ENCODE results near the gene SHC1. TPM values are rescaled to one million over a fixed set of nuclear protein-coding genes. Genes with fewer than 3 reads are reported as not detected.
"Not testable (repeated sequence)": the region's sequence is repeated elsewhere in the genome, so short reads cannot be mapped to it uniquely, and the experiment has no call there.

SHC1 gene
- total and polyA plus RNA-seq, 3 experiments from 2014 or later: 32.7 to 40.8 (median 37.4) TPM

DNA sequence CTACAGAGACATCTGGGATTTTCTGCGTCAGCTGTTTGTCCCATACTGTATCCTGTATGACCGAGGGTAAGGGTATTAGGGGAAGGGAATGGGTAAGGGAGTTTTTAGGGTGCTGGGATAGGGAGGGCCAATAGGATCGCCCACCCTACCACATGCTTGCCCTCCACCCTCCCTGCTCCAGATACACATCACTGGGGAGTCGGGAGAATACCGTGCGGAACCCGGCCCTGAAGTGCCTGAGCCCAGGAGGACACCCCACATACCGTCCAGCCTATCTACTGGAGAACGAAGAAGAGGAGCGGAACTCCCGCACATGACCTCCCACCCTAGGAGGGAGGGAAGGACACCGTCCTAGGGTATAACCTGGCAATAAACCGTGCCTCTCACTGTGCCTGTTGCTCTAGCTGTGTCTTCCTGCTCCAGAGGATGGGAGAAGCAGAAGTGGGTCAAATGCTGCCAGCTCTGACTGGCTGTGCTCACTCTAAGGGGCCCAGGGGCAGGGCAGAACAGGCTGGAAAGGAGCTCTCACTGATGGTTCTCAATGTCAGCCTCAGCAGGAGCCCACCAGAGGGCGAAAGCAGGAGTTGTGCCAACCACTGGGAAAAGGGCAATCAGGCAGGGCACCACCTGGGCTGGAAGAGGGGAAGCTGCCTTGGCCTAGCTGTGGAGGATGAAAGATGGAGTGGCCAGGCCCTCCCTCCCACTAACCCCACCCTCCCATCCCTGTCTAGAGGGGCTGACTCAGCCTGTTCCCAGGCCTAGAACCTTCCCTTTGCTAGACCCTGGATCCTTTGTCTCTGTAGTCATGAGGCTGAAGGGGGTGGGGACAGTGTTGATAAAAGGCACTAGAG lies 22.4 kb upstream of the SHC1 start:
- Histone ChIP-seq H3K27me3 (ENCODE audit: insufficient read depth, low read length, poor library complexity, severe bottlenecking) (no peaks in the 10 kb centered on the region), H3K9me3 (ENCODE audit: low read length) (no peaks in the 10 kb centered on the region), H3K27ac (ENCODE audit: low read depth, low read length) (no peak overlapping the region), H3K36me3 (ENCODE audit: insufficient read depth, low read length) (peaks cover 19% of the 10 kb centered on the region), H3K4me1 (ENCODE audit: insufficient read depth, low read length) (peaks cover 8% of the 10 kb centered on the region), H3K4me3 (ENCODE audit: low read length) (no peak overlapping the region)
- ChIA-PET POLR2A (interaction anchor here (0.5 to 2.3 kb wide), 2 partner anchors 9 to 12 kb away, joined by 4 to 7 read pairs; partner anchors contain the start of gene FLAD1), CTCF (interaction anchor here (0.5 to 13.6 kb wide), 4 partner anchors 12 to 68 kb away, joined by 3 to 207 read pairs (median 3); no protein-coding TSS in a partner anchor)
- Mint-ChIP-seq H3K36me3 (peaks cover 4 to 41% (median 5%) of the 10 kb centered on the region in 3 donors), H3K4me1 (peaks cover 13 to 24% (median 19%) of the 10 kb centered on the region in 3 donors), H3K27me3 (no peaks in the 10 kb centered on the region), H3K9me3 (no peaks in the 10 kb centered on the region), H3K27ac (no peak overlapping the region), H3K4me3 (no peak overlapping the region)
- DNase-seq: peak in 1 of 5 donors; percentile 35

DNA sequence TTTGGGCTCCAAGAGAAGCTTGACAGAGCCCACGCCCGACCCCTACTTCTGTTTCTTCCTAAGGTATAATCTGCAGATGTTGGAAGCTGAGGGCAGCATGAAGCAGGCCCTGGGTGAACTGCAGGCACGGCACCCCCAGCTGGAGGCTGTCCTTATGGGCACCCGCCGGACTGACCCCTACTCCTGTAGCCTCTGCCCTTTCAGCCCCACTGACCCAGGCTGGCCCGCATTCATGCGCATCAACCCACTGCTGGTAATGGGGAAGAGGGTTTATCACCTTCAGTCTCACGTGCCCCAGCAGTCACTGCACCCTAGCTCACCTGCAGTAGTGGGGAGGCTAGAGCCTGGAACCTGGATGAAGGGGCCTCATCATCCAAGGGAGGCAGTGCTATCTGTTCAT lies 19.7 kb upstream of the SHC1 start:
- POLR2A ChIA-PET: no interaction called here

DNA sequence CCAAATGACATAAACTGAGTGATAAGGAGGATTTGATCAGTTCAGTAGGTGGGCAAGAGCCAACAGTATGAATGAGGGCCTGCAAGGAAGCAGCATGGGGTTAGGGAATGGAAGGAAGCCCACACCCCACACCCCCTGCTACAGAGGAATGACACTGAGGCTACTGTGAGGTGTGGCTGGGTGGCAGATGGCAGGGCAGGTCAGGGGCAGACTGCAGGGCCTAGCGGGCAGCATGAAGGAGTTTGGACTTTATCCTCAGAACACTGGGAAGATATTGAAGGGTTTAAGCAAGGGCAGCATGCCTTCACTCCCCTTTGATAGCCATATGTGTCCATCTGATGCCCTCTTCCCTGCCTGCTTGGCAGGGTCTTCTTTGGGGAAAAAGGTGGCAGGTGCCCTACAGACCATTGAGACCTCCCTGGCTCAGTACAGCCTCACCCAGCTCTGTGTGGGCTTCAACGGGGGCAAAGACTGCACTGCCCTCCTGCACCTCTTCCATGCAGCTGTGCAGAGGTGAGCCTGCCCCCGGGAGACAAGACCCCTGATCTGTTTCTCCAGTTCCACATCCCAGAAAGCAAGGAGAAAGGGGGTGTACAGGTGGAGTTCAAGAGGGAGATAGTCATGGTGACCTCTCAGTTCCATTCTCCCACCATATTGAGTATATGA lies 18.8 kb upstream of the SHC1 start:
- Mint-ChIP-seq H3K9me3 (no peaks in the 10 kb centered on the region), H3K4me3 (no peak overlapping the region), H3K27me3 (no peaks in the 10 kb centered on the region), H3K27ac (peak overlapping the region in 3 of 8 donors; percentile 19 to 72 (median 36)), H3K4me1 (peaks cover 9 to 23% (median 14%) of the 10 kb centered on the region in 3 donors), H3K36me3 (peaks cover 4 to 52% (median 5%) of the 10 kb centered on the region in 3 donors)
- Histone ChIP-seq H3K27me3 (ENCODE audit: insufficient read depth, low read length, poor library complexity, severe bottlenecking) (no peaks in the 10 kb centered on the region), H3K36me3 (ENCODE audit: insufficient read depth, low read length) (peaks cover 25% of the 10 kb centered on the region), H3K27ac (ENCODE audit: low read depth, low read length) (no peak overlapping the region), H3K9me3 (ENCODE audit: low read length) (no peaks in the 10 kb centered on the region), H3K4me3 (ENCODE audit: low read length) (no peak overlapping the region), H3K4me1 (ENCODE audit: insufficient read depth, low read length) (peaks cover 4% of the 10 kb centered on the region)
- CTCF ChIA-PET: interaction anchor here (1.0 to 8.4 kb wide), 3 partner anchors 9 to 28 kb away, joined by 3 to 74 read pairs (median 22); partner anchors contain the start of gene ZBTB7B
- no peak for DNase-seq
- POLR2A ChIA-PET: no interaction called here

More for the DNA sequence above, 19.7 kb upstream of the SHC1 start:
- DNase-seq: peak in 1 of 5 donors; percentile 18
- Mint-ChIP-seq H3K27ac (no peak overlapping the region), H3K4me1 (peaks cover 9 to 23% (median 14%) of the 10 kb centered on the region in 3 donors), H3K36me3 (peaks cover 4 to 50% (median 5%) of the 10 kb centered on the region in 3 donors), H3K9me3 (no peaks in the 10 kb centered on the region), H3K4me3 (no peak overlapping the region), H3K27me3 (no peaks in the 10 kb centered on the region)
- no peak overlapping the region for H3K27ac ChIP-seq (ENCODE audit: low read depth, low read length)
- H3K9me3 ChIP-seq (ENCODE audit: low read length): no peaks in the 10 kb centered on the region
- peaks cover 4% of the 10 kb centered on the region for H3K4me1 ChIP-seq (ENCODE audit: insufficient read depth, low read length)
- no peak overlapping the region for H3K4me3 ChIP-seq (ENCODE audit: low read length)
- H3K27me3 ChIP-seq (ENCODE audit: insufficient read depth, low read length, poor library complexity, severe bottlenecking): no peaks in the 10 kb centered on the region
- CTCF ChIA-PET: no interaction called here
- peaks cover 25% of the 10 kb centered on the region for H3K36me3 ChIP-seq (ENCODE audit: insufficient read depth, low read length)

- Histone ChIP-seq H3K27ac (ENCODE audit: low read depth, low read length) (no peak overlapping the region), H3K27me3 (ENCODE audit: insufficient read depth, low read length, poor library complexity, severe bottlenecking) (no peaks in the 10 kb centered on the region), H3K9me3 (ENCODE audit: low read length) (no peaks in the 10 kb centered on the region), H3K4me3 (ENCODE audit: low read length) (no peak overlapping the region), H3K4me1 (ENCODE audit: insufficient read depth, low read length) (peaks cover 14% of the 10 kb centered on the region), H3K36me3 (ENCODE audit: insufficient read depth, low read length) (peaks cover 25% of the 10 kb centered on the region)
- Mint-ChIP-seq H3K9me3 (no peaks in the 10 kb centered on the region), H3K27me3 (no peaks in the 10 kb centered on the region), H3K27ac (peak overlapping the region in 3 of 8 donors; percentile 23 to 81 (median 72)), H3K4me1 (peaks cover 14 to 23% (median 14%) of the 10 kb centered on the region in 3 donors), H3K36me3 (peaks cover 4 to 51% (median 5%) of the 10 kb centered on the region in 3 donors), H3K4me3 (no peak overlapping the region)
- POLR2A ChIA-PET: no interaction called here
- no peak for DNase-seq
- CTCF ChIA-PET: interaction anchor here (1.0 to 8.4 kb wide), 3 partner anchors 10 to 29 kb away, joined by 3 to 74 read pairs (median 22); partner anchors contain the start of gene ZBTB7B
Measured at GRCh38 chr1:154988058-154988954, 17.8 kb upstream of the SHC1 start.

DNA sequence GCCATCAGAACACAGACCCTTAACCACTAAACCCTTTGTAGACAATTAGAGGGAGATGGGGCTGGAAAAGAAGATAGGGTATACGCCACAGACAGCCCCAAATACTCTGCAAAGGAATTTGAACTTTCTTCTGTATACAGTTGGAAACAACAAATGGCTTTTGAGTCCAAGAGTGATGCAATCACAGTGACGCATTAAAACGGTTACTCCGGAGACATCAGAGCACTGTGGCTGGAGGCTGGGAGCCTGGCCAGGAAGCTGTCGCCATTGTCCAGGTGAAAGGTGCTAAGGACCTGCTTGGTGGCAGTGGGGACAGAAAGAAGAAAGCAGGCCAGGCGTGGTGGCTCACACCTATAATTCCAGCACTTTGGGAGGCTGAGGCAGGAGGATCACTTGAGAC lies 16.8 kb upstream of the SHC1 start:
- H3K27me3 ChIP-seq (ENCODE audit: insufficient read depth, low read length, poor library complexity, severe bottlenecking): no peaks in the 10 kb centered on the region
- H3K4me1 ChIP-seq (ENCODE audit: insufficient read depth, low read length): peaks cover 18% of the 10 kb centered on the region
- POLR2A ChIA-PET: no interaction called here
- Mint-ChIP-seq H3K4me3 (no peak overlapping the region), H3K4me1 (peaks cover 14 to 23% (median 14%) of the 10 kb centered on the region in 3 donors), H3K27me3 (no peaks in the 10 kb centered on the region), H3K36me3 (peaks cover 4 to 44% (median 5%) of the 10 kb centered on the region in 3 donors), H3K27ac (no peak overlapping the region), H3K9me3 (no peaks in the 10 kb centered on the region)
- CTCF ChIA-PET: interaction anchor here (0.8 to 8.4 kb wide), 5 partner anchors 11 to 206 kb away, joined by 3 to 74 read pairs (median 3); partner anchors contain the start of genes PMVK and ZBTB7B
- peaks cover 25% of the 10 kb centered on the region for H3K36me3 ChIP-seq (ENCODE audit: insufficient read depth, low read length)
- no peak overlapping the region for H3K27ac ChIP-seq (ENCODE audit: low read depth, low read length)
- peak in 1 of 5 donors; percentile 29 for DNase-seq
- no peak overlapping the region for H3K4me3 ChIP-seq (ENCODE audit: low read length)
- no peaks in the 10 kb centered on the region for H3K9me3 ChIP-seq (ENCODE audit: low read length)

GRCh38 chr1:154986736-154987135 lies 16.2 kb upstream of the SHC1 start:
- CTCF ChIA-PET: interaction anchor here (0.8 to 8.4 kb wide), 5 partner anchors 12 to 207 kb away, joined by 3 to 74 read pairs (median 3); partner anchors contain the start of genes PMVK and ZBTB7B
- H3K27me3 Mint-ChIP-seq; H3K27ac Mint-ChIP-seq; H3K4me3 Mint-ChIP-seq; POLR2A ChIA-PET; H3K27me3 ChIP-seq (ENCODE audit: insufficient read depth, low read length, poor library complexity, severe bottlenecking); H3K4me3 ChIP-seq (ENCODE audit: low read length); H3K9me3 Mint-ChIP-seq; H3K27ac ChIP-seq (ENCODE audit: low read depth, low read length); H3K9me3 ChIP-seq (ENCODE audit: low read length): not testable (repeated sequence)
- DNase-seq: peak in 1 of 5 donors; percentile 1
- Histone ChIP-seq H3K36me3 (ENCODE audit: insufficient read depth, low read length) (peaks cover 25% of the 10 kb centered on the region), H3K4me1 (ENCODE audit: insufficient read depth, low read length) (peaks cover 19% of the 10 kb centered on the region)
- peaks cover 4 to 43% (median 5%) of the 10 kb centered on the region in 3 donors for H3K36me3 Mint-ChIP-seq
- peaks cover 14 to 23% (median 14%) of the 10 kb centered on the region in 3 donors for H3K4me1 Mint-ChIP-seq
